GM15510 (cell line): ENCODE results near the gene MAGI3.

Experiments
- POLR2A ChIP-seq: IDR thresholded peaks from 3 replicates; pipeline ENCODE4 v1.6.1; 2011; ENCODE audit warnings: borderline replicate concordance; ENCODE audit not compliant: insufficient read length; ENCODE audit errors: extremely low read depth

The MAGI3 gene

DNA sequence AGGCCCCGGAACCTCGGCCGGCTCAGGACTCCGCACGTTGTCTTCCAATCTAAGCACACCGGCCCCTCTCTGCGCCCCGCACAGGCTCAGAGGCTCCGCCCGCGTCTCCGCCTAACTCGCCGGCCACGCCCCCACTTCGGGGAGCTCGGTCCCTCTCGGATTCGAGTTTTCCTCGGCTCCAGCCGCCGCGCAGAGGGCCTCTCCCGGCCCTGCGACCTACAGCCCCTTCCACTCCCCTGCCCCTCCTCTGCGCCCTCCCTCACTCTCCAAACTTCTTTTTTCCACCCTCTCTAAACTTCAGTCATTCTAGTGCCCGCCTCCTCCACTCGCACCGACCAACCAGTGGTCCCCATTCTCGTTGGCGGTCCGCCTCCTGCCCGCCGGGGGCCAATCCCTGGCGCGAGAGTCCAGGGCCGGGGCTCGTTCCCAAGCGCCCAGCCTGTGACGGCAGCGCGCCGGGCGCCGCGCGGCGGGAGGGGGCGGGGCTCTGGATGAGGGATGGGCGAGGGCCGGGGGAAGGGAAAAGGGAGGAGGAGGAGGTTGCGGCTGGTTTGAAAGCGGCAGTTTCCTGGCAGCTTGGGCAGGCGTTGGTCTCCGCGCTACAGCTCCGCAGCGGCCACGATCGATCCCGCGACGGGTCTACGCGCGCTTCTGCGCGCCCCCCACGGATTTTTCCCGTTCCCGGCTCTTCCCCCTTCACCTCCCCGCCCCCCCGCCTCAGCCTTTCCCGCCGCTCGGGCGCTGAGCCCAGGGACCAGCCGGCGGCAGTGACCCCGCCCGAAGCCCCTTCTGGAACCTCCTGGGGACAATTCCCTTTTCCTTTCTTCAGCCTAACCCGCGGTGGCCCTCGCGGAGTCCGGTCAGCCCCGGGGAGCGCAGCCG lies at the start of gene MAGI3:
TSS of gene MAGI3 (plus strand) at position 563 of the 882 bp plus-strand sequence. CDS start 519 bp downstream, outside the sequence.
- peak; percentile 23 for TF ChIP-seq POLR2A

DNA sequence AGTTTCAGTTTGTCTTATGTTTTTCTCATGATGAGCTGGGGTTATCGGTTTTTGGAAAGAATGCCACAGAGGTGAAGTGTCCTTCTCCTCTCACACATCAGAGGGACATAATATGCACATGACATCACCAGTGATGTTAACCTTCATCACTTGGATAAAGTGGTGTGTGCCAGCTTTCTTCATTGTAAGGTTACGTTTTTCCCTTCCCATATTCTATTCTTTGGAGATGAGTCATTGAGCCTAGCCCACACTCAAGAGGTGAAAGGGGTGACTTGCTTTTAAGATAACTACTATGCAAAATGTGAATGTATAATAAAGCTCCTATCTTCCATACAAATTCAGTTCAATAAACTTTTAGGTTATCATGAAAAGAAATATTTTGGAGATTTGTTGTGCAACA lies 36.7 kb upstream of the MAGI3 start:
- TF ChIP-seq POLR2A, result no peak

DNA sequence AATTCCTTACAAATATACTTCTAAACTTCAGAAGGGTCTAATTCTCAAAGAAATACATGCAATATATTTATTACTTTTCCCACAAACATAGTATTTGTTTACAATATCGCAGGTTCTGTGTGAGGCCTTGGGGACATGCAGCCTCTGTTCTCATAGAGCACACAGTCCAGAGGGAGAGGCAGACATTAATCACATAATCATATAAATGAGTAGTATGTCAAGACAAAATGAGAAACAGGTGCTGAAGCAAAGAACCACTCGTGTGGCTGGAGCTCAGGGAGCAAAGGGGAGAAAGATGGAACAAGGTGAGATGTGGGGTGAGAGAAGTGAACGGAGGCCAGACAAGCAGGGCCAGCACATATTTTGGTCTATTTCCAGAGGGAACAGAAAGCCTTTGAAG lies 26.4 kb upstream of the MAGI3 start:
- TF ChIP-seq POLR2A, result no peak

DNA sequence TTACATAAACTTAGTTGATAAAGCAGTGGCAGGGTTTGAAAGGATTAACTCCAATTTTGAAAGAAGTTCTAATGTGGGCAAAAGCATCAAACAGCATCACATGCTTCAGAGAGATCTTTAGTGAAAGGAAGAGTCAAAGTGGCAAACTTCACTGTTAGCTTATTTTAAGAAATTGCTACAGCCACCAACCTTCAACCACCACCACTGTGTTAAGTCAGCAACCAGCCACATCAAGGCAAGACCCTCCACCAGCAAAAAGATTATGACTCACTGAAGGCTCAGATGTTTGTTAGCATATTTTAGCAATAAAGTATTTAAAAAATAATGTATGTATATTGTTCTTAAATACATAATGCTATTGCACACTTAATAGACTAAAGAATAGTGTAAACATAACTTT lies 21.3 kb upstream of the MAGI3 start:
- TF ChIP-seq POLR2A, result no peak

DNA sequence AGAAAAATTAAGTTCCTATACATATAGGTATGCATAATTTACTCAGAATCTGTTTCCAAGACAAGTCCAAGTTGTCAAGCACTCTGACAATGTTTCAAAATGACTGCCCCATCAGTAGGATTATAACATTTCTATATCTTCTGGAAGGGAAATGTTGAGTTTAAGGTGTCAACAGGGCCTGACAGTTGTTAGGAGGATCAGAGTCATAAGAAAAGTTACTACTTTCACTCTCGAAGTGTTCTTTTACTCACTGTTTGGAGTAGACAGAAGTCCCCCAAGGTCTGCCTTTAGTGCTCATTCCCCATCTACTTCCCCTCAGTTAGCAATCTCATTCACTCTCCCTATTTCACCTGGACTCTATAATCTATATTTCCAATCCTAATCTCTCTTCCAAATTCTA lies 20.6 kb upstream of the MAGI3 start:
- no peak for TF ChIP-seq POLR2A

DNA sequence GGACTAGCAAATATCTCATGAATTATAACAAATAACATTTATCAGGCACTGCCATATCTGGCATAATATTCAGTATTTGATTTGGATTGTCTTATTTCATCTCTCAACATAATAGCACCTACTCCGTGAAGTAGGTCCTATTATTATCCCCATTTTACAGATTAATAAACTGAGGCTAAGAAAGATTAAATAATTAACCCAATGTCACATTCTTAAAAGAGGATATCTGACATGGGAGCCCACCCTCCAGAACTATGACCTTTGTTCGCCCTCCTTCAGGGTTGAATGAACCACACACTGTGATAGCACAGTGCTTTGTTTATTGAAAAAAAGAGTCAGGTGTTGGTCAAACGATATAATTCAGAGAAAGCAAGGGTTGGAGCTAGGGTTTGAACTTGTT lies 19.4 kb upstream of the MAGI3 start:
- no peak for TF ChIP-seq POLR2A

DNA sequence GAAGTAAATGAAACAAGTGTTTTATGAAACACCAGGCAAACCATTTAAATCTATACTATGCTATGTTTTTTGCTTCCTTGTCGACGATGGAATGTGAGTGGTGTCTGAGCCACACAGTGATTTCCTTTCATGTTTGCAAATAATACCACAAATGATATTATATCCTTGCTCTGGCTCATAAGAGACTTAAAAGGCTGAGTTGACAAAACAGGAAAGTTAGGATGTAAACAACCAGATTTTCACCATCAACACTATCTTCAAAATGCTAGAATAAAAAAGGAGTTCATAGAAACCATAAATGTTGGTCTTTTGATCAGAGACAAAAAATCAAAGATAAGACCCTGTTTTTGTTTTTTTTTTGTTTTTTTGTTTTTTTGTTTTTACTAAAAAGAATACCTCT lies 17.8 kb upstream of the MAGI3 start:
- TF ChIP-seq POLR2A, result no peak

DNA sequence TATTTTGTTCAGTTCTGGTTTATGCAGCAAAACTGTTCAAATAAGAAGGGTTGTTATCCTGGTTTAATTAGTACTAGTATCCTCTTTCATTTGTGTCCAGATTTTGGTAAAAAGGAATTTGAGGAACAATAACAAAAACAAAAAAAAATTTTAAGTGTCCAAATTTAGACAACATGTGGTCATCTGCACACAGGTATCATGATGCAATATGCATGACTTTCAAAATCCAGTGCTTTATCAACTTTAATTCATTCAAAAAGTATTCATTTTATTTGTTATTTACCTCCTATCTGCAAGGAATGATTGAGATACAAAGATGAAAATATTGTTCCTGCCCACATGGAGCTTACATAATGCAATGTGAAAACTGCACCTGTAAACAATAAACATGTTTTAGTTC lies 16.7 kb upstream of the MAGI3 start:
- no peak for TF ChIP-seq POLR2A

DNA sequence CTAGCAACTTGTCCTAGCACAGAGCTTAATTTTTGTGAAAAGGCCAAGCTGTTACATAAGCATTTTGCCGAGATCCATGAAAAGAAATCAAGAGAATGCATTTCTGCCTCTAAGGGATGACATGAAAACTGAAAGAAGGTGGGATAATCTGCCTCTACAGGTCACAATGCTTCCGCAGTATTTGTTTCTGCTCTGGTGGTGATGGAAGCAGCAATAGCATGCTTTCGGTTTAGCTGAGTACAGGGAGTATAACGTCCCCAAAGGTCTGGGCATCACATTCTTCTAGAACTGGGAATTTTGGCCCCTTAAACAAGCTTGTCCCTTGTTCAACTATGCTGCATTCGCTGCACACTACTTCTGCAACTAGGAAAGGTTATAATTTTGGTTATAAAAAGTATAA lies 14.4 kb upstream of the MAGI3 start:
- TF ChIP-seq POLR2A, result no peak

DNA sequence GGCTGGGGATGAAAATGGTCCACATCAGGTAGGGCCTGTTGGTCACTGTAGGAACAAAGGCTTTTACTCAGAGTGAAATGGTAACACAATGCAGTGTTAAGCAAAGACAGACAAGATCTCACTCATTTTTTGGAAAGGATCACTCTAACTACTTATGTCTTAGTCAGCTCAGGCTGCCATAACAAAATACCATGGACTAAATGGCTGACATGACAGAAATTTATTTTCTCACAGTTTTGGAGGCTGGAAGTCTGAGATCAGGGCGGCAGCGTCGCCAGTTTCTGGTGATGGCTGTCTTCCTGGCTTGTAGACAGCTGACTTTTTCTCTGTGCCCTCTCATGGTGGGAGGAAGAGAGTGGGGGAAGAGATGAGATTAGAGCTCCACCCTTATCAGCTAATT lies 10.2 kb upstream of the MAGI3 start:
- TF ChIP-seq POLR2A, result no peak

DNA sequence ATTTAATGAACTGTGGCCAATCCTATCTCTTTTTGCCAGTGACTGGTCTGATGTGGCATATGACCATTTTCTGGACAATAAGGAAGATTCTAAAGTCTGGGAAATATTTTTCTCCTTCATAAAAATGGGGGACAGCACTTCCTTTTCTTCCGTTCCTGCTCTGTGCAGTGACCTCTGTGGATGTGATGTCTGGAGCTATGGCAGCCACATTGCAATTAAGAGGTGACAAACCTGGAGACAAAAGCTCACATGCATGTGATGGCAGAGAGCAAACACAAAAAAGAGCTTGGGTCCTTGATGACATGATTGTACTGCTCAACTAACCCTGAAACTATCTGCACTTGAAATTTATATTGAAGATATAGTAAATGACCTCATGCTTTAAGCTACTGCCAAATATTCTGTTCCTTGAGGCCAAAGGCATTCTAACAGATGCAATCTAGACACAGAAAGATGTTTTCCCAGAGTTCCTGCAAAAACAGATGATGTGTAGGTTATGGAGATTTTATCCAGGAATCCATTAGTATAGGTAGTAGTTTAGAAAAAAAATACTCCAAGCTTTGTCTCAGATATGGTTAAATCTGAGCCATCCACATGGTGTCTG lies 2.2 kb upstream of the MAGI3 start:
- no peak for TF ChIP-seq POLR2A

DNA sequence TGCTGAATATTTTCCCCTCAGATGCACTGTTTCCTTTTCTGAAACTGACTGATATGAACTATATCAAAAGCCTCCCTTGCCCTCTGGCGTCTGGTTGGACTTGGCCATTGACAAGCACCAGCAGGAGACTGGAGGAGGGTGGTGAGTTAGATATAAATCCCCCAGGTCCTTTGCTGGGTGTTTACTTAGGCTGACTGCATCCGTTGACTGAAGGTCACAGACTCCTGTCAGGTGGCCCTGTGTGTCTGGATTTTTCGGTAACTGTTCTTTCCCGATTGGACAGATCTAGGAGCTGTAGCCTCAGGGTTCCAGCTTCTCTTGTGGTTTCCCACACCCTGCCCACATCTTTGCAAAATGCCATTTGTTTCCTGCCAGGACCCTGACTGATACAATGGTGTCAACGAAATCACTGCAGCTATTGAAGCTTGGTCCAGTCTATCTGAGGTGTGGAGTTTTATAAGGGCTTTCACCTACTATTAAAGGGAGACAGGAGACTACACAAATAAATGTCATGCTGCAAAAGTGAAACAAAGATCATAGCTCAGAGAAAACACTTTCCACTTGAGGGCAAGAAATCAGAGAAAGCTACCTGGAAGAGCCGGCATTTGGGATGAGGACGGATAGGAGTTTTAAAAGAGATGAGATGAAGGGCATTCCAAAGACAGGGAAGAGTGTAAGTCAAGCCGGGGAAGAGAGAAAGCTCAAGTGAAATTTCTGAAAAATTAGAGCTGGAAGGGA lies 1.5 kb upstream of the MAGI3 start:
- TF ChIP-seq POLR2A, result no peak

DNA sequence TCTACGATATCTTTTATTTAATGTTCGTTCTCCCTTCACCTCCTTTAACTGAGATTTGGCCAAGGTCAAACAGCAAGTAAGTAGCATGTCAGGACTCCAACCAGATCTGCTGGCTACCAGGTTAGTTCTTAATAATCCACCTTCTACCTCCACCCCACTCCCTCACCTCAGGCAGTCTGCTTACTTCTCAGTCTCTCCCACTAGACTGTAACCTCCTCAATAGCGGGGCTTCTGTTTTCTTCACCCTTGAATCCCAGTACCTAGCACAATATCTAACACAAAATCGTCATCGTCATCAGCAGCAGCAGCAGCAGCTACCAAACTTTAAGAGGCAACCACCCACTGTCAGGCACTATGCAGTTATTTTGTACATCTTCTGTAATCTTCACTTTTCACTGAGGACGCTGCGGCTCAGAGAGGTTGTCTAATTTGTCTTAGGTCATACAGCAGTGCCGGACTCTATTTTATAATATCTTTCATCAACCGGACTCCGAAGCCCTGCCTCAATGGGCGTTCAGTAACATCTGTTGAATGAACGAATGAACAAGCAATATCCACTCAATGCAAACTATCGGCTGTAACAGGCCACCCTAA lies 859 bp upstream of the MAGI3 start:
- TF ChIP-seq POLR2A, result no peak

DNA sequence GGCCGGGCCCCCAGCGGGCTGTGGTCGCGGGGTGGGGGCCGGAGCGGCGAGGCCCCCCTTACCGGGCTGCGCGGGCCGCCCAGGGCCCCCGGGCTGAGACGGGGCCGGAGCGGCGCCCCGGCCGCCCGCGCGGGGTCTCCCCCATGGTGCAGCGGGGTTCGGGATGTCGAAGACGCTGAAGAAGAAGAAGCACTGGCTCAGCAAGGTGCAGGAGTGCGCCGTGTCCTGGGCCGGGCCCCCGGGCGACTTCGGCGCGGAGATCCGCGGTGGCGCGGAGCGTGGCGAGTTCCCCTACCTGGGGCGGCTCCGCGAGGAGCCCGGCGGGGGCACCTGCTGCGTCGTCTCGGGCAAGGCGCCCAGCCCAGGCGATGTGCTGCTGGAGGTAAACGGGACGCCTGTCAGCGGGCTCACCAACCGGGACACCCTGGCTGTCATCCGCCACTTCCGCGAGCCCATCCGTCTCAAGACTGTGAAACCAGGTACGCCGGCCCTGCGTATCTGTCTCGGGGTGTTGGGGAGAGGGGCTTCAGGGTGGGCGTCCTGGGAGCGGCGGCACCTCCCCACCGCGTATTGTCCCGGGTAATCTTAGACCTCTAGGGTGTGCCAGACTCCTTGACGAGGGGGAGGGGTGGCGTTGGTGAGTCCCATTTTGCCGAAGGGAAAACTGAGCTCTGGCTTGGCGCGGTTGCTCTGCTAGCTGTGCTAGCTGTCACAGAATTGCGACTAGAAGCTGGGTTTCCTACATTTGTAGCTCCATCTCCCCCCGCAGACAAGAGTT lies 745 bp downstream of the MAGI3 start:
- no peak for TF ChIP-seq POLR2A
